Panc1 (cell line): Measurements from ENCODE around the gene S100B. TPM values are rescaled to one million over a fixed set of nuclear protein-coding genes. Genes with fewer than 3 reads are reported as not detected.

Experiments used
- ATAC-seq: fragments of 200-7000 bp; cut with Tn5 transposase; 2 replicates; pipeline ENCODE4 v1.9.1; 2020; ENCODE audit warnings: mild to moderate bottlenecking, moderate library complexity
- BruUV-seq: library from RNA; stranded (reverse); fragments of 400-500 nt; replicated peaks from 2 replicates; lab custom pipeline; 2021; lab: Mats Ljungman, UMichigan
- CTCF ChIA-PET: fragments of 300-600 bp; sonication (Branson Sonifier 250); formaldehyde crosslinking; loops from one replicate; lab custom pipeline; 2022; ENCODE audit warnings: antibody characterized with exemption; lab: Charles Lee
- POLR2A ChIA-PET: fragments of 300-600 bp; sonication (Branson Sonifier 250); formaldehyde crosslinking; loops from one replicate; lab custom pipeline; 2022; ENCODE audit warnings: antibody characterized with exemption; lab: Charles Lee
- DNase-seq: peaks from one replicate; pipeline ENCODE4 v3.0.0-alpha.2; 2010; ENCODE audit warnings: low read depth, low spot score
- H3K27ac ChIP-seq: 2 replicates; pipeline ENCODE4 v1.5.1; 2011; ENCODE audit warnings: mild to moderate bottlenecking, low read length, inconsistent platforms
- H3K27me3 ChIP-seq: fragments of 200-500 bp; sonication (Bioruptor generic); 2 replicates; pipeline ENCODE4 v1.6.0; 2014; ENCODE audit warnings: low read length, inconsistent platforms; ENCODE audit not compliant: control insufficient read depth, insufficient read depth
- H3K36me3 ChIP-seq: fragments of 200-500 bp; sonication (Bioruptor generic); 2 replicates; pipeline ENCODE4 v1.5.1; 2014; ENCODE audit warnings: inconsistent platforms, mild to moderate bottlenecking, low read length, moderate library complexity; ENCODE audit not compliant: control insufficient read depth, insufficient read depth
- H3K4me1 ChIP-seq: 2 replicates; pipeline ENCODE4 v1.5.1; 2011; ENCODE audit warnings: inconsistent platforms, mild to moderate bottlenecking, low read length, moderate library complexity; ENCODE audit not compliant: control insufficient read depth, insufficient read depth
- H3K4me3 ChIP-seq, 2 experiments: 2 replicates each; pipeline ENCODE4 v1.5.1; 2011 to 2012; ENCODE audit warnings: low read depth in 2 of 2, low read length in 2 of 2, mild to moderate bottlenecking in 2 of 2, inconsistent platforms in 1 of 2, moderate library complexity in 1 of 2
- H3K9me3 ChIP-seq: fragments of 200-500 bp; sonication (Bioruptor generic); 2 replicates; pipeline ENCODE4 v1.5.1; 2014; ENCODE audit warnings: low read depth, mild to moderate bottlenecking, inconsistent platforms, low read length, moderate library complexity; ENCODE audit not compliant: control insufficient read depth, insufficient read depth
- POLR2AphosphoS5 ChIP-seq: IDR thresholded peaks from 2 replicates; pipeline ENCODE4 v1.6.1; 2012; ENCODE audit warnings: mild to moderate bottlenecking, low read depth, low read length, moderate library complexity
- SIN3A ChIP-seq: IDR thresholded peaks from 2 replicates; pipeline ENCODE4 v1.6.1; 2012; ENCODE audit warnings: low read depth, mild to moderate bottlenecking, low read length, moderate library complexity, borderline replicate concordance; ENCODE audit not compliant: insufficient read depth
- TCF7L2 ChIP-seq: IDR thresholded peaks from 2 replicates; pipeline ENCODE4 v1.6.1; 2011; ENCODE audit warnings: mild to moderate bottlenecking, low read depth, low read length, inconsistent platforms
- in situ Hi-C: cut with HindIII; loops from 2 replicates; pipeline ENCODE4 v1.10.0; 2016; ENCODE audit warnings: low sequenced_read_pairs, low pct_unique_long_range_greater_than_20kb
- intact Hi-C: fragments of 100-400 bp; cut with micrococcal nuclease; formaldehyde crosslinking; loops from one replicate; pipeline ENCODE4 v1.10.0; 2022; ENCODE audit not compliant: unreplicated experiment
- total RNA-seq: library from RNA; stranded (reverse); gene quantifications from one replicate; pipeline ENCODE4 v1.2.1, GENCODE V29; 2021; ENCODE audit not compliant: unreplicated experiment
- TF ChIP-seq, protein P1 (sequence below): fragments of 450-650 bp; IDR thresholded peaks from 2 replicates; pipeline ENCODE4 v1.5.1; 2017; ENCODE audit warnings: mild to moderate bottlenecking
- TF ChIP-seq, protein P2 (sequence below), 2 experiments: IDR thresholded peaks; 2 replicates each; pipeline ENCODE4 v1.6.1; 2011 to 2012; ENCODE audit warnings: low read depth in 2 of 2, control low read depth in 1 of 2, low read length in 1 of 2, mild to moderate bottlenecking in 1 of 2, moderate library complexity in 1 of 2; ENCODE audit not compliant: insufficient read depth in 1 of 2

Gene S100B
- total RNA-seq, 1 experiment from 2014 or later = not detected

DNA sequence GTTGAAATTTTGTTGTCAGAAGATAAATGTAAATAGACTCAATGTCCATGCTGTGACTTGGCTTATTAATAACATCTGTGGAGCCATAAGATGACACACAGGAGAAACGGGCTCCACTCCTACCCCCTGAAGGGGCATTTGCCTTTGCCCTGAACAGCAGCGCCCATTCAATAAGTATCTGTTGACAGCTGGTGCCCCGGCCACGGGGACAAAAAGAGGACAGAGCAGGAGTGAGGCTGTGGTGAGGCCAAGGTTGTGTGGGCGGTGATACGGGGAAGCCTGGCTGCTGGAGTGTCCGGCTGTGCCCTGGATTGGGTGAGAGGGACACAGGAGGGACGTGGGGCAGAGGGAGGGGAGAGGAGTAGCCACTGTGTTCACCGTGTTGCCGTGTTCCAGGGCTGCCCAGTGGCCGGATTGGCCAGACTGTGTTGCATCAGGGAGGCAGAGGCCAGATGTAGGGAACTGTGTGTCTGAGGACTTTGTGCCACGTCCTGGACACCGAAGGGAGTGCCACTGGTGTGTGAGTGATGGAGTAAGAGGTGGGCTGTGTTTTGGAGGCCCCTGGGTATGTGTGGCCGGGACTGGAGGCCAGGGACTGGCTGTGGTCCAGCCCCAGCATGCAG is 45.7 kb upstream of the S100B start:
- Histone ChIP-seq H3K9me3 (no peaks in the 10 kb centered on the region; the same call in 1 of the 2 replicates), H3K4me1 (no peaks in the 10 kb centered on the region), H3K36me3 (peaks cover 3% of the 10 kb centered on the region; the same call in 1 of the 2 replicates), H3K27ac (no peak overlapping the region), H3K4me3 (no peak overlapping the region), H3K27me3 (no peaks in the 10 kb centered on the region)
- no TSS peak for BruUV-seq
- in situ Hi-C loops = no loop called here
- DNase-seq = no peak
- POLR2A ChIA-PET = no interaction called here
- CTCF ChIA-PET = no interaction called here
- intact Hi-C loops = no loop called here
- TF ChIP-seq POLR2AphosphoS5 (no peak), SIN3A (no peak), TCF7L2 (no peak)
- TF ChIP-seq, protein P1, sequence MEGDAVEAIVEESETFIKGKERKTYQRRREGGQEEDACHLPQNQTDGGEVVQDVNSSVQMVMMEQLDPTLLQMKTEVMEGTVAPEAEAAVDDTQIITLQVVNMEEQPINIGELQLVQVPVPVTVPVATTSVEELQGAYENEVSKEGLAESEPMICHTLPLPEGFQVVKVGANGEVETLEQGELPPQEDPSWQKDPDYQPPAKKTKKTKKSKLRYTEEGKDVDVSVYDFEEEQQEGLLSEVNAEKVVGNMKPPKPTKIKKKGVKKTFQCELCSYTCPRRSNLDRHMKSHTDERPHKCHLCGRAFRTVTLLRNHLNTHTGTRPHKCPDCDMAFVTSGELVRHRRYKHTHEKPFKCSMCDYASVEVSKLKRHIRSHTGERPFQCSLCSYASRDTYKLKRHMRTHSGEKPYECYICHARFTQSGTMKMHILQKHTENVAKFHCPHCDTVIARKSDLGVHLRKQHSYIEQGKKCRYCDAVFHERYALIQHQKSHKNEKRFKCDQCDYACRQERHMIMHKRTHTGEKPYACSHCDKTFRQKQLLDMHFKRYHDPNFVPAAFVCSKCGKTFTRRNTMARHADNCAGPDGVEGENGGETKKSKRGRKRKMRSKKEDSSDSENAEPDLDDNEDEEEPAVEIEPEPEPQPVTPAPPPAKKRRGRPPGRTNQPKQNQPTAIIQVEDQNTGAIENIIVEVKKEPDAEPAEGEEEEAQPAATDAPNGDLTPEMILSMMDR = no peak
- TF ChIP-seq, protein P2, sequence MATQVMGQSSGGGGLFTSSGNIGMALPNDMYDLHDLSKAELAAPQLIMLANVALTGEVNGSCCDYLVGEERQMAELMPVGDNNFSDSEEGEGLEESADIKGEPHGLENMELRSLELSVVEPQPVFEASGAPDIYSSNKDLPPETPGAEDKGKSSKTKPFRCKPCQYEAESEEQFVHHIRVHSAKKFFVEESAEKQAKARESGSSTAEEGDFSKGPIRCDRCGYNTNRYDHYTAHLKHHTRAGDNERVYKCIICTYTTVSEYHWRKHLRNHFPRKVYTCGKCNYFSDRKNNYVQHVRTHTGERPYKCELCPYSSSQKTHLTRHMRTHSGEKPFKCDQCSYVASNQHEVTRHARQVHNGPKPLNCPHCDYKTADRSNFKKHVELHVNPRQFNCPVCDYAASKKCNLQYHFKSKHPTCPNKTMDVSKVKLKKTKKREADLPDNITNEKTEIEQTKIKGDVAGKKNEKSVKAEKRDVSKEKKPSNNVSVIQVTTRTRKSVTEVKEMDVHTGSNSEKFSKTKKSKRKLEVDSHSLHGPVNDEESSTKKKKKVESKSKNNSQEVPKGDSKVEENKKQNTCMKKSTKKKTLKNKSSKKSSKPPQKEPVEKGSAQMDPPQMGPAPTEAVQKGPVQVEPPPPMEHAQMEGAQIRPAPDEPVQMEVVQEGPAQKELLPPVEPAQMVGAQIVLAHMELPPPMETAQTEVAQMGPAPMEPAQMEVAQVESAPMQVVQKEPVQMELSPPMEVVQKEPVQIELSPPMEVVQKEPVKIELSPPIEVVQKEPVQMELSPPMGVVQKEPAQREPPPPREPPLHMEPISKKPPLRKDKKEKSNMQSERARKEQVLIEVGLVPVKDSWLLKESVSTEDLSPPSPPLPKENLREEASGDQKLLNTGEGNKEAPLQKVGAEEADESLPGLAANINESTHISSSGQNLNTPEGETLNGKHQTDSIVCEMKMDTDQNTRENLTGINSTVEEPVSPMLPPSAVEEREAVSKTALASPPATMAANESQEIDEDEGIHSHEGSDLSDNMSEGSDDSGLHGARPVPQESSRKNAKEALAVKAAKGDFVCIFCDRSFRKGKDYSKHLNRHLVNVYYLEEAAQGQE (IDR thresholded peaks at IDR 0.05; ENCODE audit: insufficient read depth in 1 of 2, low read depth in 2 of 2, low read length in 1 of 2) = no peak
- no peak for ATAC-seq

GRCh38 chr21:46649356-46649755 is 44.5 kb upstream of the S100B start:
- Histone ChIP-seq H3K36me3 (no peaks in the 10 kb centered on the region; the same call in 1 of the 2 replicates), H3K4me3 (no peak overlapping the region), H3K4me1 (no peaks in the 10 kb centered on the region), H3K27ac (no peak overlapping the region), H3K27me3 (no peaks in the 10 kb centered on the region), H3K9me3 (no peaks in the 10 kb centered on the region; the same call in 1 of the 2 replicates)
- intact Hi-C loops (no loop called here), in situ Hi-C loops (no loop called here)
- BruUV-seq = no TSS peak
- CTCF ChIA-PET = no interaction called here
- POLR2A ChIA-PET = no interaction called here
- no peak for ATAC-seq
- TF ChIP-seq TCF7L2 (no peak), POLR2AphosphoS5 (no peak), SIN3A (no peak)
- TF ChIP-seq, protein P1 = no peak
- TF ChIP-seq, protein P2 (IDR thresholded peaks at IDR 0.05; ENCODE audit: insufficient read depth in 1 of 2, low read depth in 2 of 2, low read length in 1 of 2) = no peak
- DNase-seq = no peak
